Endothelial cell of umbilical vein (primary cell): Measurements from ENCODE around the gene GRID1. TPM values are rescaled to one million over a fixed set of nuclear protein-coding genes. Genes with fewer than 3 reads are reported as not detected.

Experiments used
- BruUV-seq: library from RNA; stranded (reverse); fragments of 400-500 nt; replicated peaks from 2 replicates; lab custom pipeline; 2021; lab: Mats Ljungman, UMichigan
- CTCF ChIA-PET: fragments of 300-600, 350-600 bp; sonication (Branson Sonifier 250); formaldehyde crosslinking; loops from one replicate; lab custom pipeline; 2021; ENCODE audit warnings: antibody characterized with exemption, inconsistent platforms; lab: Charles Lee
- POLR2A ChIA-PET: fragments of 300-600, 350-600 bp; sonication (Branson Sonifier 250); formaldehyde crosslinking; loops from one replicate; lab custom pipeline; 2021; ENCODE audit warnings: antibody characterized with exemption, inconsistent platforms; lab: Charles Lee
- DNase-seq: peaks from one replicate; pipeline ENCODE4 v3.0.0-alpha.2; 2011; ENCODE audit warnings: low read depth, low spot score
- FAIRE-seq: peaks from 2 replicates; lab custom pipeline; 2011; peaks lifted over from hg19 to GRCh38; lab: Jason Lieb, UNC
- H2AFZ ChIP-seq: 2 replicates; pipeline ENCODE4 v1.6.0; 2012; ENCODE audit warnings: low read depth, low read length, control low read depth, inconsistent platforms
- H3K27ac ChIP-seq: 2 replicates; pipeline ENCODE4 v1.5.1; 2011; ENCODE audit warnings: low read depth, mild to moderate bottlenecking, control low read depth, low read length, moderate library complexity; ENCODE audit not compliant: insufficient read depth
- H3K27me3 ChIP-seq, 2 experiments: 2 replicates each; pipeline versions ENCODE4 v1.6.0 to v1.6.1; 2011; ENCODE audit warnings: low read length in 2 of 2, mixed read lengths in 1 of 2; ENCODE audit not compliant: control insufficient read depth in 2 of 2, insufficient read depth in 2 of 2
- H3K36me3 ChIP-seq, 2 experiments: 2 replicates in 1 of 2; 3 replicates in 1 of 2; pipeline ENCODE4 v1.5.1; 2011; ENCODE audit warnings: low read length in 2 of 2, mild to moderate bottlenecking in 1 of 2, moderate library complexity in 1 of 2; ENCODE audit not compliant: control insufficient read depth in 2 of 2, insufficient read depth in 2 of 2; ENCODE audit errors: extremely low read depth in 1 of 2
- H3K4me1 ChIP-seq: 3 replicates; pipeline ENCODE4 v1.5.1; 2011; ENCODE audit warnings: mild to moderate bottlenecking, low read length; ENCODE audit not compliant: control insufficient read depth, insufficient read depth; ENCODE audit errors: extremely low read depth
- H3K4me2 ChIP-seq: 2 replicates; pipeline ENCODE4 v1.6.1; 2011; ENCODE audit warnings: low read length, control low read depth, mixed read lengths; ENCODE audit not compliant: insufficient read depth
- H3K4me3 ChIP-seq, 3 experiments: fragments of 200-600 bp in 1 of 3; sonication (generic), shearing (Covaris generic) in 1 of 3; replicated peaks in 1 of 3; 2 replicates each; pipeline ENCODE4 v1.5.1; 2011 to 2016; ENCODE audit warnings: control low read depth in 3 of 3, low read length in 3 of 3, mild to moderate bottlenecking in 2 of 3, inconsistent platforms in 1 of 3, low read depth in 1 of 3, moderate library complexity in 1 of 3; ENCODE audit not compliant: insufficient read depth in 1 of 3
- H3K79me2 ChIP-seq: 2 replicates; pipeline ENCODE4 v1.6.0; 2012; ENCODE audit warnings: low read length, inconsistent platforms; ENCODE audit not compliant: control insufficient read depth, insufficient read depth
- H3K9ac ChIP-seq: replicated peaks from 2 replicates; pipeline ENCODE3; 2011; ENCODE audit warnings: low read length, control low read depth; ENCODE audit not compliant: insufficient read depth; ENCODE audit errors: extremely low read depth
- H3K9me1 ChIP-seq: replicated peaks from 3 replicates; pipeline ENCODE4 v1.6.0; 2011; ENCODE audit warnings: mild to moderate bottlenecking, low read length; ENCODE audit not compliant: control insufficient read depth, insufficient read depth; ENCODE audit errors: extremely low read depth
- H3K9me3 ChIP-seq: replicated peaks from 2 replicates; pipeline ENCODE4 v1.5.1; 2012; ENCODE audit warnings: low read length, inconsistent platforms; ENCODE audit not compliant: control insufficient read depth, insufficient read depth
- H4K20me1 ChIP-seq: replicated peaks from 2 replicates; pipeline ENCODE3; 2011; ENCODE audit warnings: mild to moderate bottlenecking, low read length; ENCODE audit not compliant: control insufficient read depth, insufficient read depth; ENCODE audit errors: extremely low read depth
- EZH2 ChIP-seq: IDR thresholded peaks from 2 replicates; pipeline ENCODE4 v1.6.1; 2012; ENCODE audit warnings: borderline replicate concordance, low read depth, mild to moderate bottlenecking, moderate library complexity, low read length, inconsistent platforms; ENCODE audit not compliant: severe bottlenecking
- FOS ChIP-seq: IDR thresholded peaks from 2 replicates; pipeline ENCODE4 v1.6.1; 2011; ENCODE audit warnings: mild to moderate bottlenecking, low read length, moderate library complexity, borderline replicate concordance; ENCODE audit not compliant: insufficient read depth
- GATA2 ChIP-seq: IDR thresholded peaks from 2 replicates; pipeline ENCODE4 v1.7.0; 2011; ENCODE audit warnings: low read depth, mild to moderate bottlenecking, moderate library complexity, mixed read lengths, low read length; ENCODE audit not compliant: insufficient read length, insufficient read depth
- JUN ChIP-seq: IDR thresholded peaks from 2 replicates; pipeline ENCODE4 v1.6.1; 2011; ENCODE audit warnings: borderline replicate concordance, low read depth; ENCODE audit not compliant: insufficient read length, insufficient read depth
- MYC ChIP-seq: IDR thresholded peaks from one replicate; pipeline ENCODE4 v1.6.1; 2011; ENCODE audit warnings: mild to moderate bottlenecking, low read depth, low read length
- POLR2A ChIP-seq: IDR thresholded peaks from 2 replicates; pipeline ENCODE4 v1.6.1; 2012; ENCODE audit warnings: low read depth, mild to moderate bottlenecking, control low read depth, low read length
- POLR2AphosphoS5 ChIP-seq: IDR thresholded peaks from 2 replicates; pipeline ENCODE4 v1.6.1; 2012; ENCODE audit warnings: low read depth, mild to moderate bottlenecking, control low read depth, low read length, moderate library complexity; ENCODE audit not compliant: insufficient read depth
- dilution Hi-C: fragments of 300-500 bp; cut with MboI; formaldehyde crosslinking; loops from one replicate; pipeline ENCODE4 v1.15.0; 2019; ENCODE audit warnings: low sequenced_read_pairs; ENCODE audit not compliant: extremely low pct_ligation_motif_present
- intact Hi-C: fragments of 100-400 bp; cut with micrococcal nuclease; formaldehyde crosslinking; loops from one replicate; pipeline ENCODE4 v1.10.0; 2022
- polyA plus RNA-seq, 4 experiments: library from polyadenylated mRNA; depleted of rRNA in 3 of 4; stranded (reverse) in 3 of 4; unstranded in 1 of 4; fragments of >200 nt; gene quantifications; 2 replicates each; pipeline versions ENCODE4 v1.2.1 to v1.2.3, GENCODE V29; 2011 to 2012; ENCODE audit warnings: missing spikeins in 1 of 4
- total RNA-seq: library from RNA; stranded (reverse); gene quantifications from 2 replicates; pipeline ENCODE4 v1.2.3, GENCODE V29; 2021
- TF ChIP-seq, protein P1 (sequence below), 2 donors: IDR thresholded peaks; 1 replicate in 1 of 2; 2 replicates in 1 of 2; pipeline ENCODE4 v1.5.1; 2011; ENCODE audit warnings: low read length in 2 of 2, mild to moderate bottlenecking in 2 of 2, moderate library complexity in 2 of 2, control low read depth in 1 of 2, inconsistent platforms in 1 of 2, low read depth in 1 of 2; ENCODE audit not compliant: insufficient read depth in 1 of 2; ENCODE audit errors: extremely low read depth in 1 of 2
- TF ChIP-seq, protein P2 (sequence below): IDR thresholded peaks from 2 replicates; pipeline ENCODE4 v1.6.1; 2011; ENCODE audit not compliant: insufficient read depth, insufficient read length

GRID1 gene
- total and polyA plus RNA-seq, 2 donors (not counting 3 experiments of a cell fraction or from before 2014, with no cell fraction given): not detected

DNA sequence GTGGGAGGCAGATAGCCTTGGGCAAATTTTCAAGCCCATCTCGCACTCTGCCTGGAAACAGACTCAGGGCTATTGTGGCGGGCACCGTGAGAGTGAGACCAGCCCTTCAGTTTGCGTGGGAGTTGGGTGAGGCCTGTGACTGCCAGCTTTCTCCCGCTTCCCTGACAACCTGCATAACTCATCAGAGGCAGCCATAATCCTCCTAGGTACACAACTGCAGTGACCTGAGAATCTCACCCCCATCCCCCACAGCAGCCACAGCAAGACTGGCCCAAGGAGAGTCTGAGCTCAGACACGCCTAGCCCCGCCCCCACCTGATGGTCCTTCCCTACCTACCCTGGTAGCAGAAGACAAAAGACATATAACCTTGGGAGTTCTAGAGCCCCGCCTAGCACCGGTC is 275.4 kb downstream of the GRID1 start:
- no peak for FAIRE-seq
- BruUV-seq: no TSS peak

More for the DNA sequence above, 275.4 kb downstream of the GRID1 start:
- no peaks in the 10 kb centered on the region for H4K20me1 ChIP-seq
- dilution Hi-C loops (no loop called here), intact Hi-C loops (no loop called here)
- H3K9ac ChIP-seq: no peak overlapping the region
- H3K79me2 ChIP-seq: no peaks in the 10 kb centered on the region
- no peaks in the 10 kb centered on the region for H3K27me3 ChIP-seq
- ChIA-PET POLR2A (no interaction called here), CTCF (no interaction called here)
- H3K4me1 ChIP-seq: no peaks in the 10 kb centered on the region
- H3K4me3 ChIP-seq: no peak overlapping the region
- no peak overlapping the region for H3K27ac ChIP-seq
- H3K9me1 ChIP-seq: no peaks in the 10 kb centered on the region
- no peak overlapping the region for H2AFZ ChIP-seq
- TF ChIP-seq POLR2AphosphoS5: no peak
- no peak for TF ChIP-seq FOS
- TF ChIP-seq, protein P1, sequence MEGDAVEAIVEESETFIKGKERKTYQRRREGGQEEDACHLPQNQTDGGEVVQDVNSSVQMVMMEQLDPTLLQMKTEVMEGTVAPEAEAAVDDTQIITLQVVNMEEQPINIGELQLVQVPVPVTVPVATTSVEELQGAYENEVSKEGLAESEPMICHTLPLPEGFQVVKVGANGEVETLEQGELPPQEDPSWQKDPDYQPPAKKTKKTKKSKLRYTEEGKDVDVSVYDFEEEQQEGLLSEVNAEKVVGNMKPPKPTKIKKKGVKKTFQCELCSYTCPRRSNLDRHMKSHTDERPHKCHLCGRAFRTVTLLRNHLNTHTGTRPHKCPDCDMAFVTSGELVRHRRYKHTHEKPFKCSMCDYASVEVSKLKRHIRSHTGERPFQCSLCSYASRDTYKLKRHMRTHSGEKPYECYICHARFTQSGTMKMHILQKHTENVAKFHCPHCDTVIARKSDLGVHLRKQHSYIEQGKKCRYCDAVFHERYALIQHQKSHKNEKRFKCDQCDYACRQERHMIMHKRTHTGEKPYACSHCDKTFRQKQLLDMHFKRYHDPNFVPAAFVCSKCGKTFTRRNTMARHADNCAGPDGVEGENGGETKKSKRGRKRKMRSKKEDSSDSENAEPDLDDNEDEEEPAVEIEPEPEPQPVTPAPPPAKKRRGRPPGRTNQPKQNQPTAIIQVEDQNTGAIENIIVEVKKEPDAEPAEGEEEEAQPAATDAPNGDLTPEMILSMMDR (IDR thresholded peaks at IDR 0.05; ENCODE audit: extremely low read depth in 1 of 2, insufficient read depth in 1 of 2, low read depth in 1 of 2, low read length in 2 of 2): no peak
- no peak for TF ChIP-seq MYC
- TF ChIP-seq, protein P2, sequence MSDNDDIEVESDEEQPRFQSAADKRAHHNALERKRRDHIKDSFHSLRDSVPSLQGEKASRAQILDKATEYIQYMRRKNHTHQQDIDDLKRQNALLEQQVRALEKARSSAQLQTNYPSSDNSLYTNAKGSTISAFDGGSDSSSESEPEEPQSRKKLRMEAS: no peak
- no peak for TF ChIP-seq JUN
- TF ChIP-seq POLR2A: no peak
- no peak for TF ChIP-seq EZH2
- TF ChIP-seq GATA2: no peak
- DNase-seq: no peak
- no peaks in the 10 kb centered on the region for H3K9me3 ChIP-seq
- H3K36me3 ChIP-seq: no peaks in the 10 kb centered on the region
- H3K4me2 ChIP-seq: no peak overlapping the region
